ENCODE data around the gene ITGB8. TPM values are rescaled to one million over a fixed set of nuclear protein-coding genes. Genes with fewer than 3 reads are reported as not detected.
A peak's percentile ranks its signal among the peaks of the same experiment; 100 is the strongest.

The ITGB8 gene
- total and polyA plus RNA-seq, 9 of the 15 experiments (the other 6 are each of a cell fraction or from before 2014, with no cell fraction given), result under 0.01 to 0.03 (median 0.02) TPM; not detected in 6

DNA sequence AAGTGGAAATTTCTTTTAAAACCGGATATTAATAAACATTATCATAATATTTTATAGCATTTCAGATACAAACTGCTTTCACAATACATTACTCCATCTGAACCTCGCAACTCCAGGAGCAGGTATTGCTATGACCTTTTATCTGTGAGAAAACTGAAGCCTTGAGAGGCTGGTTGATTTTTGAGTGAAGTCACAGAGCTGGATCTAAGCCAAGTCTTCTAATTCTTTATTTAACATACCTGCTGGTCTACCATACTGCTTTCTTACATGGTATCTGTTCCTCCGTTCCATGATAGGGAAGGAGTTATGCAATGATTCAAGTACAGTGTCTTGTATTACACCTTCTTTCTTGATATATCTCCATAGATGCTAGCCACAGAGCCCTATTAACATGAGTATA, 37.4 kb upstream of the ITGB8 start:
- CTCF ChIA-PET (ENCODE audit: low intra/inter-chr PET ratio), result no interaction called here
- Histone ChIP-seq H3K27ac (ENCODE audit: extremely low read depth, low read depth, low read length) (no peak overlapping the region), H3K4me2 (ENCODE audit: insufficient read depth, low read length) (no peak overlapping the region), H4K20me1 (replicated peaks; ENCODE audit: control insufficient read depth, insufficient read depth, low read length) (no peaks in the 10 kb centered on the region), H3K27me3 (ENCODE audit: control insufficient read depth in 2 of 2, insufficient read depth in 2 of 2, low read length in 2 of 2) (no peaks in the 10 kb centered on the region), H2AFZ (ENCODE audit: low read depth, low read length) (no peak overlapping the region), H3K9me3 (replicated peaks; ENCODE audit: control insufficient read depth, insufficient read depth, low read depth, low read length) (no peaks in the 10 kb centered on the region), H3K79me2 (ENCODE audit: control insufficient read depth, insufficient read depth, low read length) (no peaks in the 10 kb centered on the region), H3K36me3 (ENCODE audit: control insufficient read depth, insufficient read depth, low read length) (no peaks in the 10 kb centered on the region), H3K9me1 (ENCODE audit: control insufficient read depth, insufficient read depth, low read length) (no peaks in the 10 kb centered on the region), H3K9ac (ENCODE audit: insufficient read depth in 1 of 2, low read depth in 2 of 2, low read length in 2 of 2) (no peak overlapping the region), H3K4me1 (replicated peaks in 1 of 2; ENCODE audit: control insufficient read depth in 2 of 2, insufficient read depth in 2 of 2, low read length in 2 of 2) (no peaks in the 10 kb centered on the region), H3K4me3 (no peak overlapping the region)
- ATAC-seq, result no peak
- in situ Hi-C loops (cut with MboI), result no loop called here
- FAIRE-seq, result no peak
- POLR2A ChIA-PET, result no interaction called here
- TF ChIP-seq NFIC (IDR thresholded peaks at IDR 0.05), result peak; percentile 65
- no peak for TF ChIP-seq YY1 (IDR thresholded peaks at IDR 0.05; ENCODE audit: borderline replicate concordance in 1 of 3, control insufficient read depth in 1 of 3, extremely low read depth in 1 of 3, insufficient read depth in 3 of 3, insufficient read length in 1 of 3, insufficient replicate concordance in 2 of 3, low read depth in 1 of 3, low read length in 2 of 3)
- TF ChIP-seq, protein P1, sequence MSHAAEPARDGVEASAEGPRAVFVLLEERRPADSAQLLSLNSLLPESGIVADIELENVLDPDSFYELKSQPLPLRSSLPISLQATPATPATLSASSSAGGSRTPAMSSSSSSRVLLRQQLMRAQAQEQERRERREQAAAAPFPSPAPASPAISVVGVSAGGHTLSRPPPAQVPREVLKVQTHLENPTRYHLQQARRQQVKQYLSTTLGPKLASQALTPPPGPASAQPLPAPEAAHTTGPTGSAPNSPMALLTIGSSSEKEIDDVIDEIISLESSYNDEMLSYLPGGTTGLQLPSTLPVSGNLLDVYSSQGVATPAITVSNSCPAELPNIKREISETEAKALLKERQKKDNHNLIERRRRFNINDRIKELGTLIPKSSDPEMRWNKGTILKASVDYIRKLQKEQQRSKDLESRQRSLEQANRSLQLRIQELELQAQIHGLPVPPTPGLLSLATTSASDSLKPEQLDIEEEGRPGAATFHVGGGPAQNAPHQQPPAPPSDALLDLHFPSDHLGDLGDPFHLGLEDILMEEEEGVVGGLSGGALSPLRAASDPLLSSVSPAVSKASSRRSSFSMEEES (CRISPR knock-in tag; IDR thresholded peaks at IDR 0.05), result no peak
- WGBS (ENCODE audit: insufficient coverage, low coverage, missing lambda C conversion rate), result 49% methylated on average over 3 of the region's 3 CpGs
- no TSS peak for BruUV-seq (replicated peaks)
- intact Hi-C loops (cut with micrococcal nuclease), result no loop called here
- no peak for DNase-seq (ENCODE audit: extremely low read depth in 1 of 4, low spot score in 3 of 4)

DNA sequence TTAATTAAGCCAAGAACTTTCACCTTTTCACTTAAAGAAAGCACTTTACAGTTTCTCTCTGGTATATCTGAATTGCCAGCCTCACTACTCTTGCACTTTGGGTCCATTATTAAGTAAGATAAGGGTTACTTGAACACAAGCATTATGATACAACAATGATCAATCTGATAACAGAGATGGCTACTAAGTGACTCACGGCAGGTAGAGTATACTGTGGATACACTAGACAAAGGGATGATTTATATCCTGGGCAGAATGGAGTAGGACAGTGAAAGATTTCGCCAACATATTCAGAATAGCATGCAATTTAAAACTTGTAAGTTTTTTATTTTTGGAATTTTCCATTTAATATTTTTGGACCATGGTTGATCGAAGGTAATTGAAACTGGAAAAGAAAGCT, 34.3 kb upstream of the ITGB8 start:
- Histone ChIP-seq H3K79me2 (ENCODE audit: control insufficient read depth, insufficient read depth, low read length) (no peaks in the 10 kb centered on the region), H3K27me3 (ENCODE audit: control insufficient read depth in 2 of 2, insufficient read depth in 2 of 2, low read length in 2 of 2) (no peaks in the 10 kb centered on the region), H3K9ac (ENCODE audit: insufficient read depth in 1 of 2, low read depth in 2 of 2, low read length in 2 of 2) (no peak overlapping the region), H3K9me1 (ENCODE audit: control insufficient read depth, insufficient read depth, low read length) (no peaks in the 10 kb centered on the region), H3K4me2 (ENCODE audit: insufficient read depth, low read length) (no peak overlapping the region), H2AFZ (ENCODE audit: low read depth, low read length) (no peak overlapping the region), H3K36me3 (ENCODE audit: control insufficient read depth, insufficient read depth, low read length) (no peaks in the 10 kb centered on the region), H3K9me3 (replicated peaks; ENCODE audit: control insufficient read depth, insufficient read depth, low read depth, low read length) (no peaks in the 10 kb centered on the region), H4K20me1 (replicated peaks; ENCODE audit: control insufficient read depth, insufficient read depth, low read length) (no peaks in the 10 kb centered on the region), H3K4me1 (replicated peaks in 1 of 2; ENCODE audit: control insufficient read depth in 2 of 2, insufficient read depth in 2 of 2, low read length in 2 of 2) (peaks cover 0 to under 1% of the 10 kb centered on the region in 2 experiments; a peak in 3 of 5 replicates), H3K27ac (ENCODE audit: extremely low read depth, low read depth, low read length) (no peak overlapping the region), H3K4me3 (no peak overlapping the region)
- DNase-seq (ENCODE audit: extremely low read depth in 1 of 4, low spot score in 3 of 4), result no peak
- TF ChIP-seq, protein P2, sequence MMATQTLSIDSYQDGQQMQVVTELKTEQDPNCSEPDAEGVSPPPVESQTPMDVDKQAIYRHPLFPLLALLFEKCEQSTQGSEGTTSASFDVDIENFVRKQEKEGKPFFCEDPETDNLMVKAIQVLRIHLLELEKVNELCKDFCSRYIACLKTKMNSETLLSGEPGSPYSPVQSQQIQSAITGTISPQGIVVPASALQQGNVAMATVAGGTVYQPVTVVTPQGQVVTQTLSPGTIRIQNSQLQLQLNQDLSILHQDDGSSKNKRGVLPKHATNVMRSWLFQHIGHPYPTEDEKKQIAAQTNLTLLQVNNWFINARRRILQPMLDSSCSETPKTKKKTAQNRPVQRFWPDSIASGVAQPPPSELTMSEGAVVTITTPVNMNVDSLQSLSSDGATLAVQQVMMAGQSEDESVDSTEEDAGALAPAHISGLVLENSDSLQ (IDR thresholded peaks at IDR 0.05), result 0 out of 2 replicates have a peak, but pooled peaks have one; percentile 12
- TF ChIP-seq MEIS2 (IDR thresholded peaks at IDR 0.05; ENCODE audit: partially characterized antibody), result peak; percentile 28
- no peak for TF ChIP-seq ZNF253 (CRISPR knock-in tag; conservative IDR thresholded peaks at IDR 0.05)
- WGBS (ENCODE audit: insufficient coverage, low coverage, missing lambda C conversion rate), result 43% methylated on average over 3 of the region's 3 CpGs
- no TSS peak for BruUV-seq (replicated peaks)
- intact Hi-C loops (cut with micrococcal nuclease), result no loop called here
- in situ Hi-C loops (cut with MboI), result no loop called here
- ATAC-seq, result no peak
- FAIRE-seq, result no peak
- POLR2A ChIA-PET, result no interaction called here
- CTCF ChIA-PET (ENCODE audit: low intra/inter-chr PET ratio), result no interaction called here
